Gastrocnemius medialis (tissue), 4 donors: Measurements from ENCODE around the gene PRKAG2. TPM values are rescaled to one million over a fixed set of nuclear protein-coding genes. Genes with fewer than 3 reads are reported as not detected.

Experiments
- ATAC-seq, 2 donors: fragments of 150-250 bp; one replicate each; pipeline ENCODE4 v1.9.1; 2016
- DNase-seq, 2 donors: peaks; one replicate each; pipeline ENCODE4 v3.0.0-alpha.2; 2019
- H3K27ac ChIP-seq, 4 donors: fragments of 200-600 bp; sonication (generic); 1 replicate in 1 of 4; 2 replicates in 3 of 4; pipeline ENCODE4 v1.5.1; 2016 to 2018; ENCODE audit warnings: mild to moderate bottlenecking in 2 of 4, moderate library complexity in 1 of 4
- H3K27me3 ChIP-seq, 3 donors: fragments of 200-600 bp; sonication (generic) in 2 of 3; 1 replicate in 1 of 3; 2 replicates in 2 of 3; pipeline versions ENCODE4 v1.5.1 to v1.6.0; 2016 to 2019; ENCODE audit warnings: mild to moderate bottlenecking in 1 of 3, moderate library complexity in 1 of 3
- H3K36me3 ChIP-seq, 2 donors: fragments of 200-600 bp; sonication (generic) in 1 of 2; one replicate each; pipeline ENCODE4 v1.5.1; 2017 to 2018
- H3K4me1 ChIP-seq, 2 donors: fragments of 200-600 bp; sonication (generic) in 1 of 2; one replicate each; pipeline ENCODE4 v1.5.1; 2016 to 2017; ENCODE audit warnings: mild to moderate bottlenecking in 2 of 2
- H3K4me3 ChIP-seq, 4 donors: fragments of 200-600 bp; sonication (generic) in 3 of 4; 1 replicate in 1 of 4; 2 replicates in 3 of 4; pipeline ENCODE4 v1.5.1; 2016 to 2019; ENCODE audit warnings: mild to moderate bottlenecking in 2 of 4
- H3K9me3 ChIP-seq, 3 donors: fragments of 200-600 bp; sonication (generic) in 2 of 3; 1 replicate in 1 of 3; 2 replicates in 2 of 3; pipeline ENCODE4 v1.5.1; 2016 to 2019
- POLR2A ChIP-seq, 2 donors: fragments of 450-650 bp; IDR thresholded peaks; one replicate each; pipeline ENCODE4 v1.6.1; 2017; ENCODE audit warnings: antibody characterized with exemption in 2 of 2, mild to moderate bottlenecking in 2 of 2, moderate library complexity in 2 of 2
- in situ Hi-C, 4 donors: fragments of 200-750 bp; cut with MboI; loops; one replicate each; pipeline versions ENCODE4 v1.15.0 to v1.8.0; 2017; ENCODE audit warnings: low sequenced_read_pairs in 4 of 4
- intact Hi-C: fragments of 100-400 bp; cut with DNase I; formaldehyde crosslinking; loops from one replicate; pipeline ENCODE4 v1.15.1; 2023; ENCODE audit warnings: low total_unique reads
- total RNA-seq, 4 donors: library from RNA; depleted of rRNA; stranded (reverse); fragments of >200 nt; gene quantifications; one replicate each; pipeline versions ENCODE4 v1.1.0 to v1.2.3, GENCODE V29; 2016
- TF ChIP-seq, protein P1 (sequence below), 5 experiments: fragments of 450-650 bp in 3 of 5; fragments of 200-600 bp in 2 of 5; sonication (generic) in 2 of 5; IDR thresholded peaks in 4 of 5; conservative IDR thresholded peaks in 1 of 5; 1 replicate in 4 of 5; 2 replicates in 1 of 5; pipeline ENCODE4 v1.5.1; 2016 to 2019; ENCODE audit warnings: antibody characterized with exemption in 5 of 5, mild to moderate bottlenecking in 3 of 5, moderate library complexity in 3 of 5

The PRKAG2 gene
- total RNA-seq, 4 donors from 2014 or later: 5.3 to 32.6 (median 13.9) TPM

GRCh38 chr7:151673216-151673615 is 203.7 kb downstream of the PRKAG2 start:
- Histone ChIP-seq H3K4me3 (no peak overlapping the region), H3K27ac (no peak overlapping the region), H3K36me3 (no peaks in the 10 kb centered on the region), H3K4me1 (peaks cover 0 to 9% of the 10 kb centered on the region in 2 donors), H3K9me3 (no peaks in the 10 kb centered on the region), H3K27me3 (no peaks in the 10 kb centered on the region)
- in situ Hi-C loops (no loop called here), intact Hi-C loops (no loop called here)
- TF ChIP-seq POLR2A (IDR thresholded peaks at IDR 0.05): no peak
- TF ChIP-seq, protein P1, sequence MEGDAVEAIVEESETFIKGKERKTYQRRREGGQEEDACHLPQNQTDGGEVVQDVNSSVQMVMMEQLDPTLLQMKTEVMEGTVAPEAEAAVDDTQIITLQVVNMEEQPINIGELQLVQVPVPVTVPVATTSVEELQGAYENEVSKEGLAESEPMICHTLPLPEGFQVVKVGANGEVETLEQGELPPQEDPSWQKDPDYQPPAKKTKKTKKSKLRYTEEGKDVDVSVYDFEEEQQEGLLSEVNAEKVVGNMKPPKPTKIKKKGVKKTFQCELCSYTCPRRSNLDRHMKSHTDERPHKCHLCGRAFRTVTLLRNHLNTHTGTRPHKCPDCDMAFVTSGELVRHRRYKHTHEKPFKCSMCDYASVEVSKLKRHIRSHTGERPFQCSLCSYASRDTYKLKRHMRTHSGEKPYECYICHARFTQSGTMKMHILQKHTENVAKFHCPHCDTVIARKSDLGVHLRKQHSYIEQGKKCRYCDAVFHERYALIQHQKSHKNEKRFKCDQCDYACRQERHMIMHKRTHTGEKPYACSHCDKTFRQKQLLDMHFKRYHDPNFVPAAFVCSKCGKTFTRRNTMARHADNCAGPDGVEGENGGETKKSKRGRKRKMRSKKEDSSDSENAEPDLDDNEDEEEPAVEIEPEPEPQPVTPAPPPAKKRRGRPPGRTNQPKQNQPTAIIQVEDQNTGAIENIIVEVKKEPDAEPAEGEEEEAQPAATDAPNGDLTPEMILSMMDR (IDR thresholded peaks at IDR 0.05 in 4 of 5, conservative IDR thresholded peaks at IDR 0.05 in 1 of 5): no peak
- no peak for ATAC-seq
- no peak for DNase-seq

DNA sequence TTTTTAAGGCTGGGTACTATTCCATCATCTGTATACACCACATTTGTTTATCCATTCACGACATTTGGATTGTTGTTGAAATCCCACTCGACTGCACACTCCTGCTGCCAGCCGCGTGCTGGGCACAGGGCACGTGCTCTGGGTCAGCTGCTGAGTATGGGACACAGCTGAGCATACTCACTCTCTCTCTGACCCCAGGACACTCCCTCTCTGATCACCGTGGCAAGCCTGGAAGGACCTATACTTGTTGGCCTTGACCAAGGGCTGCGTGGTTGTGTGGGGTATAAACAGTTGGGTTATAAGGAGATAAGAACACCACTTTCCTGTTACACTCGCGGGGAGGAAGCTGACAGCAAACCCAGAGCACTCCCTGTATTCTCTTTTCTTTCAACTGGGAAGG is 204.2 kb downstream of the PRKAG2 start:
- no peak overlapping the region for H3K27ac ChIP-seq
- intact Hi-C loops: no loop called here
- no peaks in the 10 kb centered on the region for H3K36me3 ChIP-seq
- peaks cover 0 to 9% of the 10 kb centered on the region in 2 donors for H3K4me1 ChIP-seq
- DNase-seq: no peak
- ATAC-seq: no peak
- H3K9me3 ChIP-seq: no peaks in the 10 kb centered on the region
- no peak overlapping the region for H3K4me3 ChIP-seq
- in situ Hi-C loops: no loop called here
- TF ChIP-seq POLR2A (IDR thresholded peaks at IDR 0.05): no peak
- TF ChIP-seq, protein P1 (IDR thresholded peaks at IDR 0.05 in 4 of 5, conservative IDR thresholded peaks at IDR 0.05 in 1 of 5): no peak
- no peaks in the 10 kb centered on the region for H3K27me3 ChIP-seq

GRCh38 chr7:151671514-151671913 is 205.4 kb downstream of the PRKAG2 start:
- no peak overlapping the region for H3K27ac ChIP-seq
- intact Hi-C loops (no loop called here), in situ Hi-C loops (no loop called here)
- H3K27me3 ChIP-seq: no peaks in the 10 kb centered on the region
- H3K4me3 ChIP-seq: no peak overlapping the region
- no peaks in the 10 kb centered on the region for H3K9me3 ChIP-seq
- no peaks in the 10 kb centered on the region for H3K36me3 ChIP-seq
- ATAC-seq (peak in 1 of 2 donors; percentile 62), DNase-seq (no peak)
- no peak for TF ChIP-seq POLR2A (IDR thresholded peaks at IDR 0.05)
- TF ChIP-seq, protein P1 (IDR thresholded peaks at IDR 0.05 in 4 of 5, conservative IDR thresholded peaks at IDR 0.05 in 1 of 5): no peak
- H3K4me1 ChIP-seq: peaks cover 0 to under 1% of the 10 kb centered on the region in 2 donors

DNA sequence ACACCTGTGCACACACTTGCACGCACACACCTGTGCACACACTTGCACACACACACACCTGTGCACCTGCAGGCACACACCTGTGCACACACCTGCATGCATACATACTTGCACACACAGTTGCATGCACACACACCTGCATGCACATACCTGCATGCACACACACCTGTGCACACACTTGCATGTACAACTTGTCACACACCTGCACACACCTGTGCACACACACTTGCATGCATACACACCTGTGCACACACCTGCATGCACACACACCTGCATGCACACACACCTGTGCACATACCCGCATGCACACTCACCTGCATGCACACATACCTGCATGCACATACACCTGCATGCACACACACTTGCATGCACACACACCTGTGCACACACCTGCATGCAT is 207.2 kb downstream of the PRKAG2 start:
- H3K36me3 ChIP-seq: no peaks in the 10 kb centered on the region
- no peak overlapping the region for H3K27ac ChIP-seq
- no peaks in the 10 kb centered on the region for H3K9me3 ChIP-seq
- intact Hi-C loops (no loop called here), in situ Hi-C loops (no loop called here)
- H3K27me3 ChIP-seq: no peaks in the 10 kb centered on the region
- TF ChIP-seq, protein P1 (IDR thresholded peaks at IDR 0.05 in 4 of 5, conservative IDR thresholded peaks at IDR 0.05 in 1 of 5): no peak
- no peak for TF ChIP-seq POLR2A (IDR thresholded peaks at IDR 0.05)
- no peak for ATAC-seq
- H3K4me1 ChIP-seq: no peaks in the 10 kb centered on the region
- DNase-seq: no peak
- no peak overlapping the region for H3K4me3 ChIP-seq

DNA sequence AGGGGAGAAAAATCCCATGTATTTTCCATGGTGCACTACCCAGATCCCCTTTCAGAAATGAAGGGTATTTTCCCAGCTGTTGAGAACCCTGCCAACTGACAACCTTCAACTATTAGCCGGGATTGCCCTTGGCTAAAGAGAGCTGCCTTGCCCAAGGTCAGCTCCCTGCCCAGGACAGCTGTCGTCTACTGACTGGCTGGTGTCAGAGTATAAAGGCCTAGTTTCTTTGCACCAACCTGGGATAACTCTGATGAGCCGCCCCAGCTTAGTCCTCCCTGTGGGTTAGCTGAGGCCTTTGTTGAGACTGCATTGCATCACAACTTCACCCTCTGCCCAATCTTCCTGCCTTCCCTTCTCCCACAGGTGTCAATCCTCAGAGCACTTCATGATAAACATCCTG is 210.0 kb downstream of the PRKAG2 start:
- Histone ChIP-seq H3K4me1 (no peaks in the 10 kb centered on the region), H3K4me3 (no peak overlapping the region), H3K9me3 (no peaks in the 10 kb centered on the region), H3K27ac (no peak overlapping the region), H3K36me3 (no peaks in the 10 kb centered on the region), H3K27me3 (no peaks in the 10 kb centered on the region)
- no peak for DNase-seq
- in situ Hi-C loops (no loop called here), intact Hi-C loops (no loop called here)
- no peak for ATAC-seq
- TF ChIP-seq, protein P1 (IDR thresholded peaks at IDR 0.05 in 4 of 5, conservative IDR thresholded peaks at IDR 0.05 in 1 of 5): no peak
- TF ChIP-seq POLR2A (IDR thresholded peaks at IDR 0.05): no peak
